Measurements from ENCODE around the gene COTL1.
A peak's percentile ranks its signal among the peaks of the same experiment; 100 is the strongest.

COTL1 gene

GRCh38 chr16:84596161-84596560 is 21.7 kb downstream of the COTL1 start:
- DNase-seq (ENCODE audit: low spot score) = no peak
- TF ChIP-seq CTCF (IDR thresholded peaks at IDR 0.05; ENCODE audit: extremely low read depth, missing control alignments) = no peak

DNA sequence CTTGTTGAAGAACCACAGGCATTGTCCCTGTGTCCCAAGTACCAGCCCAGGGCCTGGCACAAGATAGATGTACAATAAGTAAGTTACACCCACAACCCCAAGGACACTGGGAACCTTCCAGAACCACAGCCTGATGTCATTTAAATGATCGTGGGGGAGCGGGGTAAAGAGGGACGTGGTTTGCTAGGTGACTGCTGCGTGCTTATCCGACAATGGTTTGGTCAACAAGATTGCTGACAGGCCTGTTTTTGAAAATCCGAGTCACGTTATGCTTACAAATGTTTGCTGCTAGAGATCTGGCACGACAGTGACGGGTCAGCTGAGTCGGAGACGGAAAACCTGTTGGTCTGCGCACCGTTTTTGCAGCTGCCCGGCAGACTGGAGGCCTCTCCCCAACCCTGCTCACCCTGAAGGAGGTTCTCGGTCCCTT is 22.8 kb downstream of the COTL1 start:
- no peak for DNase-seq (ENCODE audit: low spot score)
- no peak for TF ChIP-seq CTCF (IDR thresholded peaks at IDR 0.05; ENCODE audit: extremely low read depth, missing control alignments)

DNA sequence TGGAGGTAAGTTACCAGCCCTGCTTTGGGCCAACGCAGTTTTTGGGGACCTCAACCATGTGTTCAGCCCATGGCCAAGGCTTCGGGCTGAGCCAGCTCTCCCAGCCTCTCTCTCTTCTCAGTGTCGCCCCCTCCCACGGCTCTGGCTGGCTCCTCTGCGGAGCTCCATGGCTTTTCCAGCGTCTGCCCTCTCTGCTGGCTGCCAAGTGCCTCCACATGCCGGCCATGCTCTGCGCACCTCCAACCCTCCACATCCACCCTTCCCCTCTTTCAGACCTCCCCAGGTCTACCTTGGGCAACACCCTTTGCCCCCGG is 23.2 kb downstream of the COTL1 start:
- DNase-seq (ENCODE audit: low spot score) = no peak
- no peak for TF ChIP-seq CTCF (IDR thresholded peaks at IDR 0.05; ENCODE audit: extremely low read depth, missing control alignments)

- TF ChIP-seq CTCF (IDR thresholded peaks at IDR 0.05; ENCODE audit: extremely low read depth, missing control alignments) = no peak
- DNase-seq (ENCODE audit: low spot score) = peak; percentile 85
Measured at GRCh38 chr16:84593825-84594724, 23.8 kb downstream of the COTL1 start.

GRCh38 chr16:84592718-84593117 is 25.2 kb downstream of the COTL1 start:
- TF ChIP-seq CTCF (IDR thresholded peaks at IDR 0.05; ENCODE audit: extremely low read depth, missing control alignments) = no peak
- no peak for DNase-seq (ENCODE audit: low spot score)

DNA sequence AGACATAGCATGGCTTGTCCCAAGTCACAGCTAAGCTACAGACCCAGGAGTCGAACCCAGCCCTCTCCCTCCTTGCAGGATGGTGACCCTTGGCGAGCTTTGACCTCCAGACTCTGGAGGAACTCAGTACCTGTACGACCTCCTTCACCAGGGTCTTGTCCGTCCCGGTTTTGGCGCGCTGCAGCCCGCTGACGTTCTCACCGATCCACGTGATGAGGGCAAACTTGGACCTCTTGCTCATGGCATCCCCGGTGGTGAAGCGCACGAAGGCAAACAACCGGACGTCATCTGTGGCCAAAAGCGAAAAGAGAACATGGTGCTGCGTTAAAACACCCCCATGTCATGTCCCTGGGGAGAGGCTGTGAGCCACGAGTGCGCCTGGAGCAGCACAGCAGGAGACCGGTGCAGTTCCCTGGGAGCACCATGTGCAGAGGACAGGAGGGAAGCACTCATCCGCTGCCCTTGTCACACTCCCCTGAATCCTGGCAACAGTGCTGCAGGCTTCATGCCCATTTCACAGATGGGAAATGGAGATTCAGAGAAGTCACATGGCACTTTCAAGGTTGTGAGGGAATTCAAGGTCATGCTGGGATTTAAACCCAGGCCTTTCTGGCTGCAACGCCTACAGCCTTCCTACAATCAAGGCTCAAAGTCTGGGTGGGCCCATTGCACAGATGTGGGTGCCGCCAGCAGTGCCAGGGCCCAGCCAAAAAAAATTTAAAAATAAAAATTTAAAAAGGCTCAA is 27.7 kb downstream of the COTL1 start:
- no peak for DNase-seq (ENCODE audit: low spot score)
- TF ChIP-seq CTCF (IDR thresholded peaks at IDR 0.05; ENCODE audit: extremely low read depth, missing control alignments) = no peak

DNA sequence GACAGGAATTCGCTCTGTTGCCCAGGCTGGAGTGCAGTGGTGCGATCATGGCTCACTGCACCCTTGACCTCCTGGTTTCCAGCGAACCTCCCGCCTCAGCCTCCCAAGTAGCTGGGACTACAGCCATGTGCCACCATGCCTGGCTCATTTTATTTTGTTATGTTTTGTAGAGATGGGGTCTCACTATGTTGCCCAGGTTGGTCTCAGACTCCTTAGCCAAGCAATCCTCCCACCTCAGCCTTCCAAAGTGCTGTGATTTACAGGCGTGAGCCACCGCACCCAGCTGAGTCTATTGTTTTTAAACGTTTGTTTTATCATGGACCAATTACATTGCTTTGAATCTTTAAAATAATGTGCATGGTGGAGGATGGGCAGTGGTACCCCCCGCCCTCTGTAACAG is 28.9 kb downstream of the COTL1 start:
- no peak for DNase-seq (ENCODE audit: low spot score)

More for the DNA sequence above, 28.9 kb downstream of the COTL1 start:
- no peak for TF ChIP-seq CTCF (IDR thresholded peaks at IDR 0.05; ENCODE audit: extremely low read depth, missing control alignments)
